Panc1 (cell line): ENCODE data around the gene HOMER2.

ENCODE experiments used
- CTCF ChIP-seq: fragments of 450-650 bp; IDR thresholded peaks from 2 replicates; pipeline ENCODE4 v1.5.1; 2017; ENCODE audit warnings: mild to moderate bottlenecking
- POLR2AphosphoS5 ChIP-seq: IDR thresholded peaks from 2 replicates; pipeline ENCODE4 v1.6.1; 2012; ENCODE audit warnings: mild to moderate bottlenecking, low read depth, low read length, moderate library complexity
- SIN3A ChIP-seq: IDR thresholded peaks from 2 replicates; pipeline ENCODE4 v1.6.1; 2012; ENCODE audit warnings: low read depth, mild to moderate bottlenecking, low read length, moderate library complexity, borderline replicate concordance; ENCODE audit not compliant: insufficient read depth

DNA sequence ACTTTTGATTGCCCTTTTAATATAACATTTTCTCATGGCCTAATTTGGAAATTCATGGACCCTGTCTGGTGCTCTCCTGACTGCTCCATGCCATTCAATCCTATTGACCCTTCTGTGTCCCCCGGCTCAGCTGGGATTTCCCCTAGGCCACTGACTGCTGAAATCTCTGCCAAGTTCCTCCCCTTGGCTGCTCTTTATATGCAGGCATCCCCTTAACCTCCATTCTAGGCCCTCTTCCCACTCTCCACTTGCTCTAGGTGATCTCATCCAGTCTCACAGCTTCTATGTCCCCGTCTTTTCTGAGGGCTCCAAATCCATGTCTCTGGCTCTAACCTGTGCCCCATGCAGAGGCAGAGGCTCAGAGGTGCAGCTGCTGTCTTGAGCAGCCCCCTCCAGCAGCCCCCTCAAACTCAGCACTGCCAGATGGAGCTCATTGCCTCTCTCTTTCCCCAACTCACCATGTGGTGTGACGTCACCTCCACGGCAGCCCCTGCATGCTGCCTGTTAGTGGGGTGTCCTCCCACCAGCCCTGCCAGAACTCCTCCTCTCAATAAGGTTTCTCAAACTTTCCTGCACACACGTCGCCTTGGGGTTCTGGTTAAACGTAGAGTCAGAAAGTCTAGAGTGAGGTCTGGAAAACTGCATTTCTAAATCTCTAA, 153.2 kb downstream of the HOMER2 start:
- TF ChIP-seq POLR2AphosphoS5 (no peak), CTCF (no peak), SIN3A (no peak)
